ENCODE data around the gene AMBRA1. TPM values are rescaled to one million over a fixed set of nuclear protein-coding genes. Genes with fewer than 3 reads are reported as not detected.
A peak's percentile ranks its signal among the peaks of the same experiment; 100 is the strongest.

The AMBRA1 gene
- total RNA-seq, 4 donors from 2014 or later, result 43.4 to 48.9 (median 46.3) TPM

- Histone ChIP-seq H3K9me3 (no peaks in the 10 kb centered on the region), H3K4me1 (peaks cover 9 to 47% (median 34%) of the 10 kb centered on the region in 4 donors), H3K27me3 (peaks cover 45% of the 10 kb centered on the region), H3K36me3 (no peaks in the 10 kb centered on the region), H3K4me3 (peak overlapping the region in 1 of 4 donors; percentile 81), H3K27ac (no peak overlapping the region)
- in situ Hi-C loops (cut with MboI; ENCODE audit: low pct_ligation_motif_present in 1 of 4, low pct_unique_long_range_greater_than_20kb in 1 of 4, low sequenced_read_pairs in 3 of 4), result loop anchor here in 2 of 4 donors (25.0 kb wide), 1 partner anchor 154 kb away; no protein-coding TSS in a partner anchor
- TF ChIP-seq CTCF (IDR thresholded peaks at IDR 0.05) (peak; percentile 40 to 56 (median 47)), POLR2A (IDR thresholded peaks at IDR 0.05) (no peak), EP300 (IDR thresholded peaks at IDR 0.05; ENCODE audit: low read depth) (no peak)
- WGBS, 2 donors (ENCODE audit: low coverage in 1 of 2), result 40% methylated on average over 18 of the region's 18 CpGs; no CpG with 5 or more reads in 1 of the 2 donors
- intact Hi-C loops (cut with DNase I; ENCODE audit: low total_unique reads), result no loop called here
- DNase-seq, result no peak
Observed at GRCh38 chr11:46382646-46383403, 211.0 kb downstream of the AMBRA1 start.

- Histone ChIP-seq H3K4me3 (peak overlapping the region; percentile 55 to 83 (median 71)), H3K36me3 (no peaks in the 10 kb centered on the region), H3K27ac (peak overlapping the region; percentile 66 to 87 (median 79)), H3K9me3 (no peaks in the 10 kb centered on the region), H3K4me1 (peaks cover 9 to 47% (median 34%) of the 10 kb centered on the region in 4 donors), H3K27me3 (peaks cover 37% of the 10 kb centered on the region)
- DNase-seq, result no peak
- intact Hi-C loops (cut with DNase I; ENCODE audit: low total_unique reads), result no loop called here
- TF ChIP-seq EP300 (IDR thresholded peaks at IDR 0.05; ENCODE audit: low read depth) (no peak), POLR2A (IDR thresholded peaks at IDR 0.05) (no peak), POLR2AphosphoS5 (IDR thresholded peaks at IDR 0.05) (no peak), CTCF (IDR thresholded peaks at IDR 0.05) (no peak)
- in situ Hi-C loops (cut with MboI; ENCODE audit: low pct_ligation_motif_present in 1 of 4, low pct_unique_long_range_greater_than_20kb in 1 of 4, low sequenced_read_pairs in 3 of 4), result loop anchor here in 2 of 4 donors (25.0 kb wide), 1 partner anchor 155 kb away; no protein-coding TSS in a partner anchor
- 5% methylated on average over 63 of the region's 66 CpGs; no CpG with 5 or more reads in 1 of the 2 donors for WGBS, 2 donors (ENCODE audit: low coverage in 1 of 2)
Observed at GRCh38 chr11:46381819-46382645, 211.8 kb downstream of the AMBRA1 start.

GRCh38 chr11:46381048-46381818 is 212.6 kb downstream of the AMBRA1 start, which contains the start of gene MDK:
TSS of gene MDK (plus strand) at chr11:46381669. CDS start at chr11:46382058, 389 bp downstream.
- 1% methylated on average over 34 of the region's 96 CpGs; no CpG with 5 or more reads in 1 of the 2 donors for WGBS, 2 donors (ENCODE audit: low coverage in 1 of 2)
- Histone ChIP-seq H3K4me3 (peak within 1 kb of the TSS; percentile 55 to 83 (median 71)), H3K9me3 (no peaks in the 10 kb centered on the region), H3K36me3 (no peaks in the 10 kb centered on the region), H3K27me3 (peaks cover 29% of the 10 kb centered on the region), H3K27ac (peak within 1 kb of the TSS; percentile 66 to 87 (median 79)), H3K4me1 (peaks cover 9 to 47% (median 34%) of the 10 kb centered on the region in 4 donors)
- in situ Hi-C loops (cut with MboI; ENCODE audit: low pct_ligation_motif_present in 1 of 4, low pct_unique_long_range_greater_than_20kb in 1 of 4, low sequenced_read_pairs in 3 of 4) (loop anchor here in 2 of 4 donors (25.0 kb wide), 1 partner anchor 156 kb away; no protein-coding TSS in a partner anchor), intact Hi-C loops (cut with DNase I; ENCODE audit: low total_unique reads) (no loop called here)
- peak; percentile 39 for DNase-seq
- TF ChIP-seq POLR2AphosphoS5 (IDR thresholded peaks at IDR 0.05), result no peak
- TF ChIP-seq EP300 (IDR thresholded peaks at IDR 0.05; ENCODE audit: low read depth), result no peak
- no peak for TF ChIP-seq POLR2A (IDR thresholded peaks at IDR 0.05)
- no peak for TF ChIP-seq CTCF (IDR thresholded peaks at IDR 0.05)

Data from transverse colon (tissue), 4 donors.